GDM1 (cell line): ENCODE data around the gene DSTN.
"Not testable (repeated sequence)": the region's sequence is repeated elsewhere in the genome, so short reads cannot be mapped to it uniquely, and the experiment has no call there.

ENCODE experiments used
- DNase-seq: peaks from one replicate; lab custom pipeline; 2025; lab: John Stamatoyannopoulos, UW

DSTN gene

DNA sequence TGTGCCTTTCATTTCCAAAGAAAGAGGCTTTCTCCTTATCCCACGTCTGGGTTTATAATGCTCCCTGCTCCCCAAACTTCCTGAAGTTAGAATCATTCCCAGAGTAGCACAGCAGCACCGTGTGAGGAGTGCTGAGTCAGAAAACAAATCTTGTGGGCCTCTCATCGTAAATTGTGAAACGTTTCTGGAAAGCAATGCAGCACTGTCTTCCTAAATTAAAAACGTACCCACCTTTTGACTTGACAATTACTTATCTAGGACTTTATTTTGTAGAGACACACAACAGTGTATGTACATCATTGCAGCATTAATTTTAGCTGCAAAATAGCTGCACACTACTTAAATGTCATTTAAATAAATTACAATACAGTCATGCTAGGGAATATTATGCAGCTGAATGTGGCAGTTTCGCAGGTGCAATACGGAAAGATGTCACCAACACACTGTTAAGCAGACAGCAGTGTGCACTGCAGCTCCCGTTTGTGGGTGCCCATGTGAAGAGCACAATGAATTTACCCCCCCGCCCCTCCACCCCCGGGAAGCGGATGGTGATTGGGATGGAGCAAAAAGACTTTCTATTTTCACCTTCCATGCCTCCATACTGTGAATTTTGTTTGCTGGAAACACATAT is 81.4 kb downstream of the DSTN start:
- DNase-seq: no peak

DNA sequence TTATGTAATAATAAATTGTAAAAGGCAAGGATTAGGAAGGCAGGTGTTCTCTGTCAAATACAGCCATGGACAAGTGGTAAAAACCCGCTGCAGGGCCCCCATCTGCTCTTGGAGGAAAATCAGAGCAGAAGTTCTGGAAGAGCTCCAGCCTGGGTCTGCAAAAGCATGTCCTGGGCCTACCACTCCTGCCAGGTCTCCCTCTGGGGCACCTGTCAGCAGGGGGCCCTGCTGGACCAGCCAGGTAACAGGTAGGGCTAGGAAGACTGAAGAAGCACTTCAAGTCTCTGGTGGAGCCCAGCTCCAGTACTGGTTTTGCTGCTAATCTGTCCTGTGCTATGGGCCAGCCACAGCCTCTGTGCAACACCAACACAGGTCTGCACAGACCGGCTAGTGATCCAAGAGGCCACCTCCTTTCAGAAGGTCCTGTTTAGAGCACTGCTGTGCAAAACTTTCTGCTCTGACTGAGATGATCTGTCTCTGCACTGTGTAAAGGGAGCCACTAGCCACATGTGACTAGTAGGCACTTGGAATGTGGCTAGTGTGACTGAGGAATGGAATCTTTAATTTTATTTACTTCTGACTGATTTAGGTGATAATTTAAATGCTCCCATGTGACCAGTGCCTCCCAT is 82.0 kb downstream of the DSTN start:
- no peak for DNase-seq

DNA sequence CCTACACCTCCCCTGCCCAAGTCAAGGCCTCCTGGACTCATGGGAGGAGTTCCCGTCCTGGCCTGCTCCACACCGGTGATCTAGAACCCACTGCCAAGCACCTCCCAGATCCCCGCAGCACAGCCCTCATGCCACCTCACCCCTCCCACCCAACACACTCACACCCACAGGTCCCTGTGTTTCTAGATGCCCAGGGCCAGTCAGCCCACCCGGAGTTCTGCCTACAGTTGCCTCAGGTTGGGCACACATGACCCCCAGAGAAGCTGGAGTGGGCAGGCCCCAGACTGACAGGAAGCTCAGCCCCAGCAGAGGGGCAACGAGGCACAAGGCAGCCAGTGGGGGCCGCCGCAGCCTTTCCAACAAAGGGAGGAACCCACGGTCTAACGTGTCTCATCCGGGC is 82.5 kb downstream of the DSTN start:
- no peak for DNase-seq

GRCh38 chr20:17653835-17654648 is 84.2 kb downstream of the DSTN start:
- DNase-seq: no peak

DNA sequence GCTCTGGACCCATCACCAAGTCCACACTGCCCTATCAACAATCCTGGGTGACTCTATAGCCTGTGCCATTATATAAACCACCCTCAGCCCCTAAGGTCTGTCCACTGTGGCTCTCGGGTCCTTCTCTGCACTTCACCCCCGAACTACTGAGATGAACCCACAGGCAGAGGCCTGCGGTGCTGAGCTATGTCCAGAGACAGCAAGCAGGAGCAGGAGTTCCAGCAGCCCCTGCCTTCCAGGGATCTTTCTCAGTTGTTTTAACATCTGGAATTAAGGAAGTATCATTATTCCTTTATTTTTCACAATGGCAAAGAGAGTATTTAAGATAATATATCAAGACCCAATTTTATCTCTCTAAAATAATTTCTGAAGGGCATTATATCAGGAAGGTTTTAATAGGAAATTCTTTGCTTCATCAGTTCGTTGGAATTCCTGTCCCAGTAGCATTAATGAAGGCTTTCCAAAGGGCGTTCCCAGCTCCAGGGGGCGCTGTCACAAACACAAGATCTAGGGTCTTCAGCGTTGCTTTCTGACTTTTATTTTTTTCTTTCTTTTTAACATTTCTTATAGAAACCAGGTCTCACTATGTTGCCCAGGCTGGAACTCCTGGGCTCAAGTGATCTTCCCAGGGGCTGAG is 84.9 kb downstream of the DSTN start:
- DNase-seq: no peak

DNA sequence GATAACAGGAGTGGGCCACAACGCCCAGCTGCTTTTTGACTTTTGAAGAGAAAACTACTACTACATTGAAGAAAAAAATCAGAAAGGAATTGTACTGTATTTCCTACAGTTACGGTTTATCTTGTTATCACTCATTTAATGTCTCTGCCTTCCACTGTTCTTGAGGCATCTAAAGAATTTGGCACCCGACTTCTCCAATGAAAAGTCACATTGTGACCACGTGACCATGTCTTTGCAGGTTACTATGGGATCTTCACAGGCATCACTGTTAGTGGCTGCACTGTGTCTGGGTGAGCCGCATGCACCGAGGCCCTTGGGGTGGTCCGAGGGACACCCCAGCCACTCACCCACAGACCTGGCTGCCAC is 85.4 kb downstream of the DSTN start:
- DNase-seq: no peak

- DNase-seq: no peak
Measured at GRCh38 chr20:17655865-17656479, 86.1 kb downstream of the DSTN start.

- DNase-seq: no peak
Measured at GRCh38 chr20:17657079-17657825, 87.4 kb downstream of the DSTN start.

DNA sequence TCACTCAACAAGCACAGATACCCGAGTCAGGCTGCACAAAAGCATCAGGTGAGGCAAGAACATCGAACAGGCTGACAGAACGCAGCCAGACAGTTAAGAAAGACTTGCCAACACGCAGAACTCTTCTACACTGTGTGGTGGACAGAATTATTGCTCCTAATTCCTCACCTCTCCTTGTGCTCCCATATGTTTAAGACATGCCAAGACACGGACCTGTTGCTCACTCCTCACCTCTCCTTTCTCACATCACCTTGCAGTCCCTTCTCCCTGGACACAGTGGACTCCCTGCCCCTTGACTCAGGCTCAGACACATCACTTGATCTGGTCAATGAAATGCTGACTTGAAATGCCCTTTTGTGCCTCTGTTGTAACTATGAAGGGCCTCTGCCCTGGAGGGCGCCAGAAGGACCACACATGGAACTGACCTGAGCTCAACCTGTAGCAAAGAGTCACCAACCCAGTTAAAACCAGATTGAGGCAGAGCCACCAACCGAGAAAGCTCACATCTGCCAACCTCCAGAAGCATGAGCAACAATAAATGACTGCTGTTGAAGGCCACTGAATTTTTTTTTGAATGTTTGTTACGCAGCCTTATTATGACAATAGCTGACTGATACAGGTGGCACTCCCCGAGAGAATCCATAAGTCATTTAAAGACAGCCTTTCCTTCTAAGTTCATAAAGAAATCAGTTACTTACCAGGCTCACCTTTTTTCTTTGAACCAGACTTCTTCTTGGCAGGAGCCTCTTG is 88.2 kb downstream of the DSTN start:
- no peak for DNase-seq

DNA sequence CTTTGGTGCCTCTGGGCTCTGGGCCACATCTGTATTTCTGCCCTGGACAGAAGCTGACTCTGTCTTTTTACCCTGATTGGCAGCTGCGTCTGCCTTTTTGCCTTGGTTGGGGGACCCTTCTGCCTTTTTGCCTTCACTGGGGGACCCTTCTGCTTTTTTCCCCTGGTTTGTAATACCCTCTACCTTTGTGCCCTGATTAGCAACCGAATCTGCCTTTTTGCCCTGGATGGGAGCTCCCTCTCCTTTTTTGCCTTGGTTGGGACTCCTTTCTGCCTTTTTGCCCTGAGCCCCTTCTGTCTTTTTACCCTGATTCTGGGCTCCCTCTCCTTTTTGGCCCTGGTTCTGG is 88.7 kb downstream of the DSTN start:
- DNase-seq: no peak

GRCh38 chr20:17659344-17659743 is 89.5 kb downstream of the DSTN start:
- DNase-seq: not testable (repeated sequence)
